GM18907 (cell line): ENCODE measurements around the gene TBPL2.

Source experiments
- ATAC-seq: cut with Tn5 transposase; IDR thresholded peaks from one replicate; pipeline ENCODE4 v1.9.1; 2021; ENCODE audit warnings: mild to moderate bottlenecking, moderate library complexity; ENCODE audit not compliant: unreplicated experiment

TBPL2 gene

GRCh38 chr14:55372825-55373224, 67.6 kb downstream of the TBPL2 start:
- no peak for ATAC-seq

- ATAC-seq: no peak
These were observed 68.0 kb downstream of the TBPL2 start for GRCh38 chr14:55372423-55372822.

DNA sequence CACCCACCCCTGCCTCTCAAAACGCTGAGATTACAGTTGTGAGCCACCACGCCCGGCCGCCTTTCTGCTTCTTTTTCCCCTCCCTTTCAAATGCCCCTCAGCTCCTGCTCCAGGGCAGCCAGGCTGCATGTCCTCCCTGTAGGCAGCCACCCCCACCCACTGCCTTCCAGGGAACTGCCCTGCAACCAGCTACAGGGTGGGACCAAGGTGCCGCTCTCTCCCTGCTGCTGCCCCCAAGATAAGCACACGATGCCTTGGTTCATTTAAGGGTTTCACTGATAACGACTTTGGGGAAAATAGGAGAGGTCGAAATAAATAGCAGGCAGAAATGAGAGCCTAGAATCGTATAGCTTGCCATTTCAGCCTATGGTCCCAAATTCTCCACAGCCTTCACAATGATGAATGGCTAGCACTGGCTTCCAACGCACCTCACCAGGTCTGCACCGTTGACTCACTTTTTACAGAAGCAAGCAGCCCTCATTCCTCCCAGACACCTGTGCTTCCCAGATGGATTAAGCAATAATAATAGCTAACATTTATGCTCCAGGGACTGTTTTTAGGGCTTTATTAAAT, 69.4 kb downstream of the TBPL2 start:
- ATAC-seq: no peak

GRCh38 chr14:55366271-55366670, 74.1 kb downstream of the TBPL2 start:
- ATAC-seq: no peak
